Glutamatergic neuron (in vitro differentiated cells): Measurements from ENCODE around the gene DLL1. TPM values are rescaled to one million over a fixed set of nuclear protein-coding genes. Genes with fewer than 3 reads are reported as not detected.

Source experiments
- DNase-seq: peaks from one replicate; pipeline ENCODE4 v3.0.0; 2022
- H3K27ac Mint-ChIP-seq: one replicate; pipeline ENCODE4 v1.8.0; 2020; ENCODE audit warnings: mild to moderate bottlenecking, mixed read lengths, inconsistent platforms; ENCODE audit not compliant: unreplicated experiment
- H3K27me3 Mint-ChIP-seq: one replicate; pipeline ENCODE4 v1.8.0; 2020; ENCODE audit warnings: mild to moderate bottlenecking, moderate library complexity, mixed read lengths, inconsistent platforms; ENCODE audit not compliant: unreplicated experiment
- H3K36me3 Mint-ChIP-seq: one replicate; pipeline ENCODE4 v1.8.0; 2020; ENCODE audit warnings: mild to moderate bottlenecking, mixed read lengths, inconsistent platforms; ENCODE audit not compliant: unreplicated experiment
- H3K4me1 Mint-ChIP-seq: one replicate; pipeline ENCODE4 v1.8.0; 2020; ENCODE audit warnings: mild to moderate bottlenecking, low read depth, mixed read lengths, inconsistent platforms; ENCODE audit not compliant: unreplicated experiment
- H3K4me3 Mint-ChIP-seq: one replicate; pipeline ENCODE4 v1.8.0; 2020; ENCODE audit warnings: mild to moderate bottlenecking, mixed read lengths, inconsistent platforms; ENCODE audit not compliant: unreplicated experiment
- H3K9me3 Mint-ChIP-seq: one replicate; pipeline ENCODE4 v1.8.0; 2020; ENCODE audit warnings: mild to moderate bottlenecking, moderate library complexity, mixed read lengths, inconsistent platforms; ENCODE audit not compliant: unreplicated experiment
- total RNA-seq: library from RNA; stranded (reverse); fragmentation: NEBNext Ultra II Directional; extraction: Animal tissue kit (Norgen Biotek cat#: 25700); gene quantifications from one replicate; pipeline ENCODE4 v1.2.1, GENCODE V29; 2021; ENCODE audit not compliant: unreplicated experiment
- TF ChIP-seq, protein P1 (sequence below): fragments of 200-600 bp; sonication (generic); IDR thresholded peaks from one replicate; pipeline ENCODE4 v1.5.0; 2021; ENCODE audit not compliant: partially characterized antibody, unreplicated experiment

The DLL1 gene
- total RNA-seq, 1 donor from 2014 or later: 34.3 TPM

DNA sequence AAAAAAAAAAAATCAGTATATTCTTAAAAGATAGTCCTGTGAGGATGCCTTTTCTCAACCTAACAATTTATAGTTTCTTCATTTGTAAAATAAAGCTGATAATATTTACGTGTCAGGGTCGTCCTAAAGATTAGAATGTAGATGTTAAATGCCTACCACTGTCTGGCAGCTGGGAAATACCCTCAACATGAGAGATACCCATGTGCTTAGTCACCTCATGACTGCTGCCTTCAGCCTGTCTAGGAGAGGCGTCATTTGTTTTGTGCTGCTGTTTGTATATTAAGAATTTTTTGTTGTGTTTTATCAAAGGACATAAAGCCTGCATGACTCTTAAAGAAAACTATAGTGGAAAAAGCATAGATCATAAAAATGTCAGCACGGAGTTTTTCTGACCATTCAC lies 25.2 kb upstream of the DLL1 start:
- Mint-ChIP-seq H3K4me3 (no peak overlapping the region), H3K4me1 (peaks cover 19% of the 10 kb centered on the region), H3K27me3 (no peaks in the 10 kb centered on the region), H3K27ac (no peak overlapping the region), H3K9me3 (no peaks in the 10 kb centered on the region), H3K36me3 (no peaks in the 10 kb centered on the region)
- no peak for DNase-seq
- TF ChIP-seq, protein P1, sequence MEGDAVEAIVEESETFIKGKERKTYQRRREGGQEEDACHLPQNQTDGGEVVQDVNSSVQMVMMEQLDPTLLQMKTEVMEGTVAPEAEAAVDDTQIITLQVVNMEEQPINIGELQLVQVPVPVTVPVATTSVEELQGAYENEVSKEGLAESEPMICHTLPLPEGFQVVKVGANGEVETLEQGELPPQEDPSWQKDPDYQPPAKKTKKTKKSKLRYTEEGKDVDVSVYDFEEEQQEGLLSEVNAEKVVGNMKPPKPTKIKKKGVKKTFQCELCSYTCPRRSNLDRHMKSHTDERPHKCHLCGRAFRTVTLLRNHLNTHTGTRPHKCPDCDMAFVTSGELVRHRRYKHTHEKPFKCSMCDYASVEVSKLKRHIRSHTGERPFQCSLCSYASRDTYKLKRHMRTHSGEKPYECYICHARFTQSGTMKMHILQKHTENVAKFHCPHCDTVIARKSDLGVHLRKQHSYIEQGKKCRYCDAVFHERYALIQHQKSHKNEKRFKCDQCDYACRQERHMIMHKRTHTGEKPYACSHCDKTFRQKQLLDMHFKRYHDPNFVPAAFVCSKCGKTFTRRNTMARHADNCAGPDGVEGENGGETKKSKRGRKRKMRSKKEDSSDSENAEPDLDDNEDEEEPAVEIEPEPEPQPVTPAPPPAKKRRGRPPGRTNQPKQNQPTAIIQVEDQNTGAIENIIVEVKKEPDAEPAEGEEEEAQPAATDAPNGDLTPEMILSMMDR: no peak

DNA sequence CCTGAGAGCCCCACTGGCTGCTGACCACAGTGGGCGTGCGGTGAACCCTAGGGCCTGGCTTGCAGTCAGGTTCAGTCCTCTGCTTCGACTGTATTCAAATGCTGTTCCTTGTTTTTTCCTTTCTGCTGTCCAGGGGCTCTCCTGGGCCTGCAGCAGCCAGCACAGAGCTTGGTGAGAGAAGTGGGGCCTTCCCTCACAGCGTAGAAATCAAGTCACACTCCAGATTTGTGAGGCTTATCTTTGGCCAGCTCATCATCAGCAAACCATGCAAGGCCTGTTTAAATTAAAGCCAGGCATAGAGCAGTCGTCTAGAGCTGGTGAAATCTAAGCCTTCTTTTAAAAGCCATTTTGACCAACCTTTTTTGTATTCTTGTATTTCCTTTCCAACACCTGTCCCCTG lies 24.1 kb upstream of the DLL1 start:
- DNase-seq: no peak
- Mint-ChIP-seq H3K27ac (no peak overlapping the region), H3K27me3 (no peaks in the 10 kb centered on the region), H3K4me3 (no peak overlapping the region), H3K36me3 (no peaks in the 10 kb centered on the region), H3K9me3 (no peaks in the 10 kb centered on the region), H3K4me1 (peaks cover 24% of the 10 kb centered on the region)
- TF ChIP-seq, protein P1: no peak

GRCh38 chr6:170313716-170314295 lies 22.9 kb upstream of the DLL1 start:
- H3K27me3 Mint-ChIP-seq: no peaks in the 10 kb centered on the region
- H3K36me3 Mint-ChIP-seq: no peaks in the 10 kb centered on the region
- peaks cover 24% of the 10 kb centered on the region for H3K4me1 Mint-ChIP-seq
- TF ChIP-seq, protein P1: no peak
- H3K9me3 Mint-ChIP-seq: no peaks in the 10 kb centered on the region
- peak overlapping the region; percentile 40 for H3K27ac Mint-ChIP-seq
- no peak overlapping the region for H3K4me3 Mint-ChIP-seq
- DNase-seq: no peak

GRCh38 chr6:170312876-170313275 lies 22.0 kb upstream of the DLL1 start:
- no peak for DNase-seq
- Mint-ChIP-seq H3K36me3 (no peaks in the 10 kb centered on the region), H3K9me3 (no peaks in the 10 kb centered on the region), H3K27me3 (no peaks in the 10 kb centered on the region), H3K27ac (no peak overlapping the region), H3K4me1 (peaks cover 30% of the 10 kb centered on the region), H3K4me3 (peak overlapping the region; percentile 5)
- TF ChIP-seq, protein P1: no peak

DNA sequence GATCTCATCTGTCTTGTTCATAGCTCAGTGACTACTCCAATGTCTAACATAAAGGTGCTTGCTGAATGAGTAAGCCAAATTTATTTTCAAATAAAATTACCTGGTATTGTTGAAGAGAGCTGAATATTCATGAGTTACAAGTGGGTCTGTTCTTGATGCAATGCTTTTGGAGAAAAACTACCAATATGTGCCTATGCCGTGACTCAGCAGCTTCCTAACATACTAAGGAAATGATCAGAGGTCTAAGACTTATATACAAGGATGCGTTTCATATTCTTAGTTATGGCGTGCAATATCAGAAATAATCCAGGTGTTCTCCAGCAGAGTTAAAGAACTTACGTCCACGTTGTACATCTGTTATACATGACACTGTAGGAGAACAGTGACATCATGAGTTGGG lies 20.8 kb upstream of the DLL1 start:
- Mint-ChIP-seq H3K4me1 (peaks cover 36% of the 10 kb centered on the region), H3K9me3 (peaks cover 3% of the 10 kb centered on the region), H3K36me3 (no peaks in the 10 kb centered on the region), H3K4me3 (no peak overlapping the region), H3K27me3 (peaks cover 3% of the 10 kb centered on the region), H3K27ac (no peak overlapping the region)
- TF ChIP-seq, protein P1: no peak
- no peak for DNase-seq
